ENCODE measurements around the gene TRPV5.

The TRPV5 gene

DNA sequence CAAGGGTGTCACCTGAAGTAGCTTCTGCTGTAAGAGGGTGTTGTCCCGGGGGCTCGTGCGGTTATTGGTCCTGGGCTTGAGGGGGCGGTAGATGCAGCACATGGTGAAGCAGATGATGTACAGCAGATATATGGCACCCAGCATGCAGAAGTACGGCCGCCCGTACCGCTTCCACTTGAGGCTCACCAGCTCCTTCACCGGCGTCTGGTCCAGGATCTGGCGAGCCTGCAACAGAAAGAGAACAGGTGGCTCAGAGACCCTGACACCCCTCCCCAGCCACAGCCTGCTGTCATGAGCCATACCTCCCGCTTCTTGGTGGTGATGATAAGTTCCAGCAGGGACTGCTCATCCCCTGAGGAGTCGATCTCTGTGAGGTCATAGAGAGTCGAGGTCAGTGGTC is 58.1 kb downstream of the TRPV5 start:
- no peak overlapping the region for H3K9ac ChIP-seq (ENCODE audit: low read depth, low read length)

GRCh38 chr7:142874837-142875236 is 58.7 kb downstream of the TRPV5 start:
- no peaks in the 10 kb centered on the region for H3K4me1 ChIP-seq (ENCODE audit: insufficient read depth, low read length)
- no peak overlapping the region for H3K9ac ChIP-seq (ENCODE audit: low read depth, low read length)
- 98% methylated on average over 6 of the region's 6 CpGs for WGBS
- H3K9me3 ChIP-seq (ENCODE audit: insufficient read depth, low read depth, low read length), result no peaks in the 10 kb centered on the region
- no peak overlapping the region for H3K4me3 ChIP-seq (ENCODE audit: low read length)
- no peak overlapping the region for H3K27ac ChIP-seq (ENCODE audit: low read depth, low read length)
- no peaks in the 10 kb centered on the region for H3K27me3 ChIP-seq (ENCODE audit: insufficient read depth, low read length)
- H3K36me3 ChIP-seq (ENCODE audit: insufficient read depth, low read length), result 0 out of 2 replicates have a peak, but pooled peaks cover 2% of the 10 kb centered on the region

More for the DNA sequence above, 58.1 kb downstream of the TRPV5 start:
- H3K36me3 ChIP-seq (ENCODE audit: insufficient read depth, low read length), result no peaks in the 10 kb centered on the region
- 95% methylated on average over 14 of the region's 14 CpGs for WGBS
- no peaks in the 10 kb centered on the region for H3K27me3 ChIP-seq (ENCODE audit: insufficient read depth, low read length)
- no peak overlapping the region for H3K4me3 ChIP-seq (ENCODE audit: low read length)
- H3K27ac ChIP-seq (ENCODE audit: low read depth, low read length), result no peak overlapping the region
- no peaks in the 10 kb centered on the region for H3K9me3 ChIP-seq (ENCODE audit: insufficient read depth, low read depth, low read length)
- H3K4me1 ChIP-seq (ENCODE audit: insufficient read depth, low read length), result no peaks in the 10 kb centered on the region

GRCh38 chr7:142874409-142874808 is 59.1 kb downstream of the TRPV5 start:
- WGBS, result 93% methylated on average over 7 of the region's 7 CpGs
- H3K4me3 ChIP-seq (ENCODE audit: low read length), result no peak overlapping the region
- H3K27me3 ChIP-seq (ENCODE audit: insufficient read depth, low read length), result no peaks in the 10 kb centered on the region
- no peak overlapping the region for H3K27ac ChIP-seq (ENCODE audit: low read depth, low read length)
- no peak overlapping the region for H3K9ac ChIP-seq (ENCODE audit: low read depth, low read length)
- H3K9me3 ChIP-seq (ENCODE audit: insufficient read depth, low read depth, low read length), result no peaks in the 10 kb centered on the region
- no peaks in the 10 kb centered on the region for H3K4me1 ChIP-seq (ENCODE audit: insufficient read depth, low read length)
- H3K36me3 ChIP-seq (ENCODE audit: insufficient read depth, low read length), result 0 out of 2 replicates have a peak, but pooled peaks cover 4% of the 10 kb centered on the region

DNA sequence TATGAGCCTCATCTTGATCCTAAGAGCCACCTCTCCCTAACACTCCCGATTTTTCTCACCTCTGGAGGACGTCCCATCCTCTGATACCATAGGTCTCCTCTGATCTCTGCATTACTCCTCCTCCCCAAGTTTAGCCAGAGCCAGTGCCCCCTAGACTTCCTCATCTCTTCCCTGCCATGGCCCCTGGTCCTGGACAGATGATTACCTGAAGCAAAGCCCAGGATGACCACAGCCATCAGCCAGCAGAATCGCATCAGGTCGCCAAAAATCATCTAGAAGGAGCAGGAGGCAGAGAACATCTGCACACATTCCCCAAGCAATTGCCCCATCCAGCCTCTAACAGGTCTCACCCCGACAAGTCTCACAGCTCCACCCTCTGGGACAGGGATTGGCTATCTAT is 59.7 kb downstream of the TRPV5 start:
- H3K4me3 ChIP-seq (ENCODE audit: low read length), result no peak overlapping the region
- 0 out of 2 replicates have a peak, but pooled peaks cover 4% of the 10 kb centered on the region for H3K36me3 ChIP-seq (ENCODE audit: insufficient read depth, low read length)
- H3K9ac ChIP-seq (ENCODE audit: low read depth, low read length), result no peak overlapping the region
- WGBS, result 92% methylated on average over 5 of the region's 5 CpGs
- H3K4me1 ChIP-seq (ENCODE audit: insufficient read depth, low read length), result no peaks in the 10 kb centered on the region
- H3K9me3 ChIP-seq (ENCODE audit: insufficient read depth, low read depth, low read length), result no peaks in the 10 kb centered on the region
- H3K27me3 ChIP-seq (ENCODE audit: insufficient read depth, low read length), result no peaks in the 10 kb centered on the region
- no peak overlapping the region for H3K27ac ChIP-seq (ENCODE audit: low read depth, low read length)

GRCh38 chr7:142873281-142873784 is 60.2 kb downstream of the TRPV5 start:
- Histone ChIP-seq H3K4me3 (ENCODE audit: low read length) (no peak overlapping the region), H3K9me3 (ENCODE audit: insufficient read depth, low read depth, low read length) (no peaks in the 10 kb centered on the region), H3K36me3 (ENCODE audit: insufficient read depth, low read length) (0 out of 2 replicates have a peak, but pooled peaks cover 4% of the 10 kb centered on the region), H3K27ac (ENCODE audit: low read depth, low read length) (no peak overlapping the region), H3K9ac (ENCODE audit: low read depth, low read length) (no peak overlapping the region), H3K27me3 (ENCODE audit: insufficient read depth, low read length) (no peaks in the 10 kb centered on the region), H3K4me1 (ENCODE audit: insufficient read depth, low read length) (no peaks in the 10 kb centered on the region)
- 86% methylated on average over 11 of the region's 11 CpGs for WGBS

- Histone ChIP-seq H3K4me1 (ENCODE audit: insufficient read depth, low read length) (no peaks in the 10 kb centered on the region), H3K4me3 (ENCODE audit: low read length) (no peak overlapping the region), H3K36me3 (ENCODE audit: insufficient read depth, low read length) (0 out of 2 replicates have a peak, but pooled peaks cover 4% of the 10 kb centered on the region), H3K27me3 (ENCODE audit: insufficient read depth, low read length) (no peaks in the 10 kb centered on the region), H3K27ac (ENCODE audit: low read depth, low read length) (no peak overlapping the region), H3K9me3 (ENCODE audit: insufficient read depth, low read depth, low read length) (no peaks in the 10 kb centered on the region), H3K9ac (ENCODE audit: low read depth, low read length) (no peak overlapping the region)
- 94% methylated on average over 15 of the region's 15 CpGs for WGBS
These were observed 61.4 kb downstream of the TRPV5 start for GRCh38 chr7:142872106-142872675.

- Histone ChIP-seq H3K4me3 (ENCODE audit: low read length) (no peak overlapping the region), H3K27me3 (ENCODE audit: insufficient read depth, low read length) (no peaks in the 10 kb centered on the region), H3K36me3 (ENCODE audit: insufficient read depth, low read length) (0 out of 2 replicates have a peak, but pooled peaks cover 4% of the 10 kb centered on the region), H3K9me3 (ENCODE audit: insufficient read depth, low read depth, low read length) (no peaks in the 10 kb centered on the region), H3K9ac (ENCODE audit: low read depth, low read length) (no peak overlapping the region), H3K27ac (ENCODE audit: low read depth, low read length) (no peak overlapping the region), H3K4me1 (ENCODE audit: insufficient read depth, low read length) (no peaks in the 10 kb centered on the region)
- 94% methylated on average over 23 of the region's 23 CpGs for WGBS
These were observed 62.1 kb downstream of the TRPV5 start for GRCh38 chr7:142871260-142872105.

DNA sequence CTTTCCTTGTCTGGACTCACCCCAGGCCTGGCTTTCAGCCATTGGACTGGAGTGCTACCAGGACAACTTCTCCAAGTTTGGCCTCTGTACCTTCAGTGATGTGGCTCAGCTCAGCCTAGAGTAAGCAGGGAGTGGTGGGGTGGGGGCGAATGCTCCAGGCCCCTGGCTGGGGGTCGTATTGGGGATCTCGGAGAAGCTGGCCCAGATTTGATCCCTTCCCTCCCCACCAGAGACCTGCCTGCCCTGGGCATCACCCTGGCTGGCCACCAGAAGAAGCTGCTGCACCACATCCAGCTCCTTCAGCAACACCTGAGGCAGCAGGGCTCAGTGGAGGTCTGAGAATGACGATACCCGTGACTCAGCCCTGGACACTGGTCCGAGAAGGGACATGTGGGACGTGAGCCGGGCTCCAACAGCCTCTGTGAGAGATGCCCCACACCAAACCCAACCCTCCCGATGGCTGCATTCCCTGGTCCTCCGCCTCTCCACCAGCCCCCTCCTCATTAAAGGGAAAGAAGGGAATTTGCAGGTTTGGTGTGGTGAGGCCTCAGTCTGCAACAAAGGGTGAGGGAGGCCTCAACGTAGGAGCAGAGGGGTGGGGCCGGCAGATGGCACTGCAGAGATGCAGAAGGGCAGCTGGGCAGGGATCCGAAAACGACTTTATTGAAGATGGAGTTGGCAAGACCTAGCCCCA is 62.8 kb downstream of the TRPV5 start:
- H3K27me3 ChIP-seq (ENCODE audit: insufficient read depth, low read length), result no peaks in the 10 kb centered on the region
- no peak overlapping the region for H3K4me3 ChIP-seq (ENCODE audit: low read length)
- 92% methylated on average over 12 of the region's 14 CpGs for WGBS
- no peaks in the 10 kb centered on the region for H3K4me1 ChIP-seq (ENCODE audit: insufficient read depth, low read length)
- 0 out of 2 replicates have a peak, but pooled peaks cover 4% of the 10 kb centered on the region for H3K36me3 ChIP-seq (ENCODE audit: insufficient read depth, low read length)
- no peak overlapping the region for H3K27ac ChIP-seq (ENCODE audit: low read depth, low read length)
- no peaks in the 10 kb centered on the region for H3K9me3 ChIP-seq (ENCODE audit: insufficient read depth, low read depth, low read length)
- no peak overlapping the region for H3K9ac ChIP-seq (ENCODE audit: low read depth, low read length)

DNA sequence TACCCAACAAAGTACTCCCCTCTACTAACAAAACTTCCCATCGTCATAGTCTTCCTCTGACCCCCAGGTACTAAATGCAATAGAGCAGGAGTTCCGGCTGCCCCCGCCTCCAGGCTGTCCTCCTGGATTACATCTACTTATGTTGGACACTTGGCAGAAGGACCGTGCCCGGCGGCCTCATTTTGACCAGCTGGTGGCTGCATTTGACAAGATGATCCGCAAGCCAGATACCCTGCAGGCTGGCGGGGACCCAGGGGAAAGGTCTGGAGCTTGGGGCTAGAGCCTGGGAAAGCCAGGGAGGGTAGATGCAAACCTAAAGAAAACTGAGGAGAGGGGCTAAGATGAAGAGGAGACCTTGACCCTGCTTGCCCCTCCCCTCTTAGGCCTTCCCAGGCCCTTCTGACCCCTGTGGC is 63.4 kb downstream of the TRPV5 start:
- no peak overlapping the region for H3K4me3 ChIP-seq (ENCODE audit: low read length)
- no peaks in the 10 kb centered on the region for H3K9me3 ChIP-seq (ENCODE audit: insufficient read depth, low read depth, low read length)
- H3K36me3 ChIP-seq (ENCODE audit: insufficient read depth, low read length), result 0 out of 2 replicates have a peak, but pooled peaks cover 4% of the 10 kb centered on the region
- H3K27ac ChIP-seq (ENCODE audit: low read depth, low read length), result no peak overlapping the region
- 84% methylated on average over 8 of the region's 8 CpGs for WGBS
- no peaks in the 10 kb centered on the region for H3K4me1 ChIP-seq (ENCODE audit: insufficient read depth, low read length)
- no peaks in the 10 kb centered on the region for H3K27me3 ChIP-seq (ENCODE audit: insufficient read depth, low read length)
- H3K9ac ChIP-seq (ENCODE audit: low read depth, low read length), result no peak overlapping the region

GRCh38 chr7:142869434-142869833 is 64.1 kb downstream of the TRPV5 start:
- Histone ChIP-seq H3K9me3 (ENCODE audit: insufficient read depth, low read depth, low read length) (no peaks in the 10 kb centered on the region), H3K27me3 (ENCODE audit: insufficient read depth, low read length) (no peaks in the 10 kb centered on the region), H3K4me1 (ENCODE audit: insufficient read depth, low read length) (no peaks in the 10 kb centered on the region), H3K36me3 (ENCODE audit: insufficient read depth, low read length) (0 out of 2 replicates have a peak, but pooled peaks cover 4% of the 10 kb centered on the region), H3K4me3 (ENCODE audit: low read length) (no peak overlapping the region), H3K27ac (ENCODE audit: low read depth, low read length) (no peak overlapping the region), H3K9ac (ENCODE audit: low read depth, low read length) (no peak overlapping the region)
- 75% methylated on average over 1 of the region's 2 CpGs for WGBS

DNA sequence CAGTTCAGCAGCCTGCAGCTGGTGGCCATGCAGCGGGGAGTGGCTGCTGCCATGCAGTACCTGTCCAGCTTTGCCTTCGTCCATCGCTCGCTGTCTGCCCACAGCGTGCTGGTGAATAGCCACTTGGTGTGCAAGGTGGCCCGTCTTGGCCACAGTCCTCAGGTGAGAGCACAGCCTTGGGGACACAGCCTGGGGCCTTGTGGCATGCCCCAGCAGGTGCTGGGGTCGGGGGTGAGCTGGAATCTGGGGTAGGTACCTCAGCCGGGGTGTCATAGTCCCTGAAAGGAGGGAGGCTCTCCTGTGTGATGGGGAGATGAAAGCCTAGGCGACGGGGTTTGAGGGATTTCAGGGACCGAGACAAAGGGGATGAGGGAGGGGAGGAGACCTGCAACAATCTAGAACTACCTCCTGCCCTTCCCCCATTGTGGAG is 64.5 kb downstream of the TRPV5 start:
- Histone ChIP-seq H3K36me3 (ENCODE audit: insufficient read depth, low read length) (0 out of 2 replicates have a peak, but pooled peaks cover 4% of the 10 kb centered on the region), H3K27me3 (ENCODE audit: insufficient read depth, low read length) (no peaks in the 10 kb centered on the region), H3K4me1 (ENCODE audit: insufficient read depth, low read length) (no peaks in the 10 kb centered on the region), H3K9ac (ENCODE audit: low read depth, low read length) (no peak overlapping the region), H3K4me3 (ENCODE audit: low read length) (no peak overlapping the region), H3K27ac (ENCODE audit: low read depth, low read length) (no peak overlapping the region), H3K9me3 (ENCODE audit: insufficient read depth, low read depth, low read length) (no peaks in the 10 kb centered on the region)
- 94% methylated on average over 10 of the region's 11 CpGs for WGBS
